ENCODE measurements around the gene C1orf146.
"Not testable (repeated sequence)": the region's sequence is repeated elsewhere in the genome, so short reads cannot be mapped to it uniquely, and the experiment has no call there.

Gene C1orf146

GRCh38 chr1:92240034-92240433, 22.3 kb downstream of the C1orf146 start:
- no peaks in the 10 kb centered on the region for H3K4me1 Mint-ChIP-seq
- no peak overlapping the region for H3K4me3 Mint-ChIP-seq
- TF ChIP-seq, protein P1, sequence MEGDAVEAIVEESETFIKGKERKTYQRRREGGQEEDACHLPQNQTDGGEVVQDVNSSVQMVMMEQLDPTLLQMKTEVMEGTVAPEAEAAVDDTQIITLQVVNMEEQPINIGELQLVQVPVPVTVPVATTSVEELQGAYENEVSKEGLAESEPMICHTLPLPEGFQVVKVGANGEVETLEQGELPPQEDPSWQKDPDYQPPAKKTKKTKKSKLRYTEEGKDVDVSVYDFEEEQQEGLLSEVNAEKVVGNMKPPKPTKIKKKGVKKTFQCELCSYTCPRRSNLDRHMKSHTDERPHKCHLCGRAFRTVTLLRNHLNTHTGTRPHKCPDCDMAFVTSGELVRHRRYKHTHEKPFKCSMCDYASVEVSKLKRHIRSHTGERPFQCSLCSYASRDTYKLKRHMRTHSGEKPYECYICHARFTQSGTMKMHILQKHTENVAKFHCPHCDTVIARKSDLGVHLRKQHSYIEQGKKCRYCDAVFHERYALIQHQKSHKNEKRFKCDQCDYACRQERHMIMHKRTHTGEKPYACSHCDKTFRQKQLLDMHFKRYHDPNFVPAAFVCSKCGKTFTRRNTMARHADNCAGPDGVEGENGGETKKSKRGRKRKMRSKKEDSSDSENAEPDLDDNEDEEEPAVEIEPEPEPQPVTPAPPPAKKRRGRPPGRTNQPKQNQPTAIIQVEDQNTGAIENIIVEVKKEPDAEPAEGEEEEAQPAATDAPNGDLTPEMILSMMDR (IDR thresholded peaks at IDR 0.05; ENCODE audit: unreplicated experiment in 3 of 3), result no peak
- H3K27me3 Mint-ChIP-seq (ENCODE audit: low read depth), result no peaks in the 10 kb centered on the region
- H3K27ac Mint-ChIP-seq, result no peak overlapping the region
- H3K9me3 Mint-ChIP-seq, result peaks cover 3% of the 10 kb centered on the region
- H3K36me3 Mint-ChIP-seq (ENCODE audit: low read depth), result no peaks in the 10 kb centered on the region

DNA sequence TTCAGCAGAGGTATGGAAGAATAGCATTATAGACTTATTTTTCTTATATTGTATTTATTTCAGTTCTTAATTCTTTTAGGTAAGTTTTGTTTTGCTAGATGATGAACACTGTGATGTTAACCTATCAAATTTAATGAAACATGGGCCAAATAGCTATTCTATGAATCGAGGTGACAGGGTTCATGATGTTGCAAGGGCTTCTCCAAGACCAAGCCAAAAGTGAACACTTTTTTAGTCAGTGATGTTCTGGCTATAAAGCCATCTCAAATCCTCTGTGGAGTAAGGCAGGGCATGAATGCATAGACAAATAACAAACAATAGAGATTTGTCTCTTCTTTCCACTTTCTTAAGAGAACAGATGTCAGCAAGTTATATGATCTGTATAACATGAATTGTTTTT, 26.7 kb downstream of the C1orf146 start:
- no peaks in the 10 kb centered on the region for H3K9me3 Mint-ChIP-seq
- TF ChIP-seq, protein P1 (IDR thresholded peaks at IDR 0.05; ENCODE audit: unreplicated experiment in 3 of 3), result no peak
- H3K4me3 Mint-ChIP-seq, result no peak overlapping the region
- no peaks in the 10 kb centered on the region for H3K4me1 Mint-ChIP-seq
- no peaks in the 10 kb centered on the region for H3K27me3 Mint-ChIP-seq (ENCODE audit: low read depth)
- H3K36me3 Mint-ChIP-seq (ENCODE audit: low read depth), result peaks cover 11% of the 10 kb centered on the region
- H3K27ac Mint-ChIP-seq, result no peak overlapping the region

GRCh38 chr1:92254714-92255113, 37.0 kb downstream of the C1orf146 start:
- Mint-ChIP-seq H3K36me3 (ENCODE audit: low read depth) (peaks cover 75% of the 10 kb centered on the region), H3K9me3 (peaks cover 33% of the 10 kb centered on the region)
- H3K27ac Mint-ChIP-seq; H3K27me3 Mint-ChIP-seq (ENCODE audit: low read depth); H3K4me3 Mint-ChIP-seq; H3K4me1 Mint-ChIP-seq: not testable (repeated sequence)

DNA sequence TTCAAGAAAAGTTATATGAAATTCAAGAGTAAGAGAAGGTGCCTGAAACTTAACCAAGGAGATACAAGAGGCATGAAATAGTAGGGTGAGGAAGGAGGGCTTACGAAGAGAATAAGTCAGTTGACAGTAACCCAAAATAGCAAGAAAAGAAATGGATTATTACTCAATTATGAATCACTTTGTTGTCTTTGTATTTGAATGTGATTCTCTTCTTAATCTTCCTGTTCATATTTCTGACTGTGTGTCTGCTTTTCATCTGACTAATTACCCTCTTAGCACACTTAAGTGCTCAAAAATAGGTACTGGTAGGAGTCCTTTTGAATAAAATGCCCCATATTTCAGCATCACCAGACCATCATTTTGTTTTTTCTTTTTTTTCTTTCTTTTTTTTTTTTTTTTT, 41.6 kb downstream of the C1orf146 start:
- no peaks in the 10 kb centered on the region for H3K27me3 Mint-ChIP-seq (ENCODE audit: low read depth)
- no peaks in the 10 kb centered on the region for H3K4me1 Mint-ChIP-seq
- H3K27ac Mint-ChIP-seq, result no peak overlapping the region
- peaks cover 85% of the 10 kb centered on the region for H3K36me3 Mint-ChIP-seq (ENCODE audit: low read depth)
- H3K9me3 Mint-ChIP-seq, result peaks cover 25% of the 10 kb centered on the region
- TF ChIP-seq, protein P1 (IDR thresholded peaks at IDR 0.05; ENCODE audit: unreplicated experiment in 3 of 3), result no peak
- H3K4me3 Mint-ChIP-seq, result no peak overlapping the region

DNA sequence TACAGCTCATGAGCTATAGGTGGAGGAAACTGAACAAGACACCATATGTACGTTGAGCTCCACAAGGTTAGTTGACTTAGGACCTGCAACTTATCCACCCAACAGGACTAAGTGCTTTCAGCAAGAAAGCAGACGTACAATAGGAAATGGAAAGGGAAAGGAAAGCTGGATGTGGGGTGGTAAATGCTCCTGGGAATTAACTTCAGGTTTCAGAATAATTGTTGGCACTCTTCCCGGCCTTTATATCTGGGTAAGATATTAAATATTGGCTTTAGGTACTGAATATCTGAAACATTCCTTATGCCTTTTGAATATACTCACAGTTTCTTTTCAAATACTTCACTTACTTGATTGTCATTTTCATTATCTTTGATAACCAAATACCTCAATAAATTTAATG, 44.8 kb downstream of the C1orf146 start:
- TF ChIP-seq, protein P1 (IDR thresholded peaks at IDR 0.05; ENCODE audit: unreplicated experiment in 3 of 3), result no peak
- Mint-ChIP-seq H3K9me3 (peaks cover 2% of the 10 kb centered on the region), H3K36me3 (ENCODE audit: low read depth) (peaks cover 66% of the 10 kb centered on the region), H3K27me3 (ENCODE audit: low read depth) (no peaks in the 10 kb centered on the region), H3K4me3 (no peak overlapping the region), H3K27ac (no peak overlapping the region), H3K4me1 (no peaks in the 10 kb centered on the region)

DNA sequence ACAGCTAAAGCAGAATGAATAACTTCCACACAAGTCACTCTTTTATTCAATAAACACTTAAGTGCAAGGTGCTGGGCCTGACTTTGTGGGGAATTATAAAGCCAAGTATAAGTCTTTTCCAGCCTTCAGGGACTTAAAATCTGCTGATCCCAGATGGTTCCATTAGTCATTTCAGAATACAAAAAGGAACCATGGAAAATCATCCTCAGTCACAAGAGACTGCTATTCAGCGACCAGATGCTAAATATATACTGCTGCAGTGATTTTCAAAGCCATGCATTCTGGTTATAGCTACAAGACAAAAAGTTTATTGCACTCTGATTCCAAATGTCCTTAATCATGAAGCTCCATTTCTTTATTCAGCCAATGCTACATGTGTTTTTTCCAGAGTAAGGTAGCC, 55.3 kb downstream of the C1orf146 start:
- Mint-ChIP-seq H3K4me3 (no peak overlapping the region), H3K36me3 (ENCODE audit: low read depth) (peaks cover 68% of the 10 kb centered on the region), H3K27me3 (ENCODE audit: low read depth) (no peaks in the 10 kb centered on the region), H3K27ac (no peak overlapping the region), H3K9me3 (no peaks in the 10 kb centered on the region), H3K4me1 (no peaks in the 10 kb centered on the region)
- TF ChIP-seq, protein P1 (IDR thresholded peaks at IDR 0.05; ENCODE audit: unreplicated experiment in 3 of 3), result no peak

Measured in nephron (organoid).